ENCODE results near the gene TPBG.

Gene TPBG

DNA sequence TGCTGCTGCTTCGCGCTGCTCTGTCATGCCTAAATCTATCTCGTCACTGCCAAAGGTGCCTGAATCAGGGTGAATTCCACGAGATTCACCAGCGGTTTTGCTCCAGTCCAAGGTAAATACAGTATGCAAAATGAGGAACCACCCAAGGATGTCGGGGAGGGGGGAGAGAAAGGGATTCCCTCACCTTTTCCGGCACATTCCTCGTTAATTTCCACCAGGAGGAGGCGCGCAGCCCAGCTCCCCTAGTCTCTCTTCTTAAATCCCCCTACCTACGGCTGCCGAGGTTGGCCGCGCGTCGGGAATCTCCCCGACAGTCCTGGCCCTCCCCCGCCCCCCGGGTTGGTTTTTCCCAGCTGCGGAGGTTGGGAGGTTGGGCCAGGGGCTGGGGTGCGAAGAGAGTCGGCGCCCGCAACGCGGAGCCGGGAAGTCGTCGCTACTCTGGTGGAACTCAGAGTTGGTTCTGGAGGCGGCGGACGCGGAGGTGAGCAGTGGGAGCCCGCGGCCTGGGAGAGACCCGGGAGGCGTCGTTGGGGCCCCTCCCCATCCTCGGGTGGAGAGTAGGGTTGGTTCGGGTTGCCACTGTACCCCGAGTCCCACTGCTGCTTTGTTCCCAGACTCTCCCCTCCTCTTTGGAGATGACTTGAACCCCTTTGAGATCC is at the start of gene TPBG:
TPBG (plus strand) TSS at position 390 of the 659 bp plus-strand sequence. CDS start 1,145 bp downstream, outside the sequence.
- DNase-seq = no peak

DNA sequence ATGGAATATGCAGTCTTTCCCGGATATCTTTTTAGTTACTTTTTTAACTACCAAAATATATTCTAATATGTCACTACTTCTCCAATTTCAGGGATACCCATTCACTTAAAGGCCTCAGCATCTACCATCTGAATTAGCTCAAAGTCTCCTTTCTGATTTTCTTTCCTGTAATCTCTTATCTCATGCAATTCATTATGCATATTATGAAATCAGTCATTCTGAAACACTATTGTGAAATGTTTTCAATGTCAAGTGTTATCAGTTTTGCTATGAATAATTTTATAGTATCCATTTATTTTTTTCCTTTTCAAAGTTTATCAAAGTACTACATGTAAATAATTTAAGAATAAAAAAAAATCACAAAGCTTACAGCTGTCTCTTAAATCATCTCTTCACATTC is 41.2 kb upstream of the TPBG start:
- no peak for DNase-seq

DNA sequence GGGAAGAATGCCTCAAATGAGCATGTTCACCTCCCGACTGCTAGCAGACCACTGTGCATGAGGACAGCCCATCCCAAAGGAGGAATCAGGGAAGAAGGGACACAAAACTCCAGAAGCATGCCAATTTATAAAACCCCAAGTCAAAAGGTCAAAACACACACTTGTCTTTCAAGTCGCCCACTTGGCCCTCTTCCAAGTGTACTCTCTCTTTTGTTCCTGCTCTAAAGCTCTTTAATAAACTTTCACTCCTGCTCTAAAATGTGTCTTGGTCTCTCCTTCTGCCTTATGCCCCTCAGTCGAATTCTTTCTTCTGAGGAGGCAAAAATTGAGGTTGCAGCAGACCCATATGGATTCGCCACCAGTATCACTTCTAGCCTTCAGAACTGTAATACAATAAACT is 33.9 kb upstream of the TPBG start:
- no peak for DNase-seq

DNA sequence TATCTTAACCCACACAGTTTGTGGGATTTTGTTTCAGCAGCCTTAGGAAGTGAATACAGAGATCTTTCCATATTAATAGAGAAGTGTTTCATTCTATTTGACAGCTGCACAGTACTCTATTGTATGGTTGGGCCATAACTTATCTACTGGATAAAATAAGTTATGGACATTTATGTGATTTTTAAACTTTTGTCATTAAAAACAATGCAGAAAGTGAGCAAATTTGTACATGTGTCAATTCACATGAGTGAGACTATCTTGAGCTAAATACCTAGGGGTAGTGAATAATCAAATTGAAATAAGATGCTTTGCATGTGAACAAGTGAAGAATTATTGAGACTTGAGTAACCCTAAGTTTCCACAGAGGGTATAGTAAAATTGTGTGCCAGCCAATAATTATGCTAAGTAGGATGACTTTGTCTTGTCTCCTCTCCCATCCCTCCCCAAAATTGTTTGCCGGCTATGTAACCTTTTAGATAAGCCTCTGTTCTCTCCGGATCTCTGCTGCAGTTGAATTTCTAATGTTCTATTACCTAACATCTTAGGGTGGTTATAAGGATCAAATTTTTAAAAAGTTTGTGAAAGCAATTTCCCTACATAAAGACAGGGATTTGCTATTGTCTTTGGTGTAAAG is 33.3 kb upstream of the TPBG start:
- no peak for DNase-seq

DNA sequence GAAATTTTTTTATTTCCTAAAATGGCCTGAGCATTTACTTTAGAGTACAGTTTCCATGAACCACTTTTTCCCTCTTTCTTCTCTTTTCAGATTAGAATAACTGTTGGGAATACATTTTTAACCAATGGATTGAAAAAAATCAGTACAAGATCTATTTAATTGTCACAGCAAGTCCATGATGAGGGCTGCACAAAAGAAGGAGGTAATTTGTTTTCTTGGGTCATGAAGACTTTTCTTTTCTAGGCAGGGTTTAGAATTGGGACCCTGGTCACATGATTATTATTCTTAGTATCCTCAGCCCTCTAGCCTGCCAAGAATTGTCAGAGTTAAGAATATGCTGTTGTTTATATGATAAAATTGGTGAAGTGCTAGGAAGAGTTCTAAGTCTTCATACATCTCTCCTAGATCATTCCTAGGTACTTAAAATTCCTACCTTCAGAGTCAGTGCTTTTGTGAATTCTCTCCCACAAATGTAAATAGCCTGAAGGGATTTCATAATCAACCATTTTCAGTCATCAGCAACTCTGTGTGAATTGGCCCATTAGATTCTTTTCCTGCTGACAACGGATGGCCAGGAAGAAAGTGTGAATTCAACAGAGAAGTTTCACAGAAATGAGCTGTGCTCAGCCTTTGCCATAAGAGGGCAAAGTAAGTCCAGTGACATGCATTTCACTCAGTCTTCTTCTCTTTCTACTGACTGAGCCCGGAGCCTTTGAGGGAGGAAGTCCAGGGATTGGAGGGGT is 32.4 kb upstream of the TPBG start:
- DNase-seq = no peak

- DNase-seq = no peak
Observed at GRCh38 chr6:82333781-82334180, 29.8 kb upstream of the TPBG start.

GRCh38 chr6:82337688-82338257 is 25.8 kb upstream of the TPBG start:
- DNase-seq = no peak

- DNase-seq = no peak
Observed at GRCh38 chr6:82348130-82348529, 15.5 kb upstream of the TPBG start.

DNA sequence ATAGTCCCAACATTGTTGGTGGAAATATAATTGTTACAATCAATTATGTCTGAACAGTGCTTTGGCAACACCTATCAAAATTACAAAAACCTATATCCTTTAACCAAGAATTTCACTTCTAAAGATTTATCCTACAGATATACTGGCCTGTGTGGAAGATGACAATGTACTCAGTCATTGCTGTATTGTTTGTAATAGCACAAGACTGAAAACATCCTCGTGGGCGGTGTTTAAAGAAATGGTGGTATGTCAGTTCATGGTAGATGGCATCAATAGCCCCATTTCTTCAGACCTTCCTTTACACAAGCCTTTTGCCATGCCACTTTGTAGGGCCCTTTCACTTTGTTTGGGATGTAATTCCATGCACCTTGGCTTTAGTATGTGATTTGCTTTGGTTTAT is 9.8 kb upstream of the TPBG start:
- DNase-seq = no peak

DNA sequence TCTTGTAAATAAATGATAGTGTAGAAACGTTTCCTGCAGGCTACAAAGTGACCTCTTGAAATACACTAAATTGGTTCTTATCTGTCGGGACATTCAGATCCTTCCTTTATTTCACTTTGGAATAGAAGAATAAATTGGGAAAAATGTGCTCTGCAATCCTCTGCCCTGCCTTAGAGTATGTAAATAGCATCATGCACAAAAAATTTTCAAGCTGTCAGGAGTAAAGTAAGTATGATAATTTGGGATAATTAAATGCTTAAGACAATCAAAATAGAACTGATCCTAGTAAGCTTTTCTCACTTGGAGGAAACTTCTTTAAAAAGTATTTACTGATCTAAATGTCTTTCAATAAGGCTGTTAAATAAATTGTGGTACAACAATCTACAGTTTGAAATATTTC is 3.1 kb upstream of the TPBG start:
- DNase-seq = no peak

DNA sequence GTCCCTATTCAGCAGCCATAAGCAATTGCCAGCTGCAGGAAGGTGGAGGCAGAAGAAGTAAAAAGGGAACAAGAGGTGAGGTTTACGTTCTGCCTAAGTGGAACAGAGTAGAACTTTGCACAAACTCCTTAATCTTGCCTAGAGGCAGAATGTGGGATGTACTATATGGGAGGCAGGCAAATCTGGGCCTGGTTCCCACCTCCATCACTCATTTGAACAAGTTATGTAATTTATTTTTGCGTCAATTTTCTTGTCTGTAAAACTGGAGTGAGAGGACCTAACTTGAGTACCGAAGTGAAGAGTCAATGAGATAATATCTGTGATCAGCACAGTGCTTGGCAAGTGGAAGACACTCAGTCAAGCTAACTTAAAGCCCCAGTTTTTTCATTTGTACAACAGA is 2.0 kb upstream of the TPBG start:
- no peak for DNase-seq

- no peak for DNase-seq
Observed at GRCh38 chr6:82362144-82362543, 1.5 kb upstream of the TPBG start.

DNA sequence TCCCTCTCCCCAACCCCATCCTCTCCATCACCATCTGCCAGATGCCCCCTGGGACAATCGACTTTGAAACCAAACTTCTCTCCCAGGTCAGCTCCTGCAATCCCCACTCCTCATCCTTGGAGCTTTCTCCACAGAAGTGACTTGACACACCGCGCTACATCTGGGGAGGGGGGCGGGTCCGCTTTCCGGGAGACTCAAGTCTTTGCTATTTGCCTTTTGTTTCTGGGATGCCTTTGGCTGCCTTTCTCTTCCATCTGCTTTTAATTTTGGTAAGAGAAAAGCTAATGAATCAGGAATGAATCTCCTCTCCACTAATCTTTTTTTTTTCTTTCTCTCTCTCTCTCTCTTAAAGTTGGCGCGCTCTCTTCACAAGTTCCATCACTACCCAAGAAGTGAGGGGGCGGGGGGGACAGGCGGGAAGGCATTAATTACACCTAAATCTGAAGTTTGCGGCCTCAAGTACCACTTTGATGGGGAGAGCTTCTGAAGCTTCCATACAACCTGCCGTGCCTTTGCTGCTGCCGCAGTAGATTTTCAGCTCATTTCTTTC is 664 bp upstream of the TPBG start:
- no peak for DNase-seq

- DNase-seq = no peak
Observed at GRCh38 chr6:82364087-82365015, 734 bp downstream of the TPBG start.

DNA sequence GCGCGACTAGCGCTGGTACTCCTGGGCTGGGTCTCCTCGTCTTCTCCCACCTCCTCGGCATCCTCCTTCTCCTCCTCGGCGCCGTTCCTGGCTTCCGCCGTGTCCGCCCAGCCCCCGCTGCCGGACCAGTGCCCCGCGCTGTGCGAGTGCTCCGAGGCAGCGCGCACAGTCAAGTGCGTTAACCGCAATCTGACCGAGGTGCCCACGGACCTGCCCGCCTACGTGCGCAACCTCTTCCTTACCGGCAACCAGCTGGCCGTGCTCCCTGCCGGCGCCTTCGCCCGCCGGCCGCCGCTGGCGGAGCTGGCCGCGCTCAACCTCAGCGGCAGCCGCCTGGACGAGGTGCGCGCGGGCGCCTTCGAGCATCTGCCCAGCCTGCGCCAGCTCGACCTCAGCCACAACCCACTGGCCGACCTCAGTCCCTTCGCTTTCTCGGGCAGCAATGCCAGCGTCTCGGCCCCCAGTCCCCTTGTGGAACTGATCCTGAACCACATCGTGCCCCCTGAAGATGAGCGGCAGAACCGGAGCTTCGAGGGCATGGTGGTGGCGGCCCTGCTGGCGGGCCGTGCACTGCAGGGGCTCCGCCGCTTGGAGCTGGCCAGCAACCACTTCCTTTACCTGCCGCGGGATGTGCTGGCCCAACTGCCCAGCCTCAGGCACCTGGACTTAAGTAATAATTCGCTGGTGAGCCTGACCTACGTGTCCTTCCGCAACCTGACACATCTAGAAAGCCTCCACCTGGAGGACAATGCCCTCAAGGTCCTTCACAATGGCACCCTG is 1.6 kb downstream of the TPBG start:
- no peak for DNase-seq

DNA sequence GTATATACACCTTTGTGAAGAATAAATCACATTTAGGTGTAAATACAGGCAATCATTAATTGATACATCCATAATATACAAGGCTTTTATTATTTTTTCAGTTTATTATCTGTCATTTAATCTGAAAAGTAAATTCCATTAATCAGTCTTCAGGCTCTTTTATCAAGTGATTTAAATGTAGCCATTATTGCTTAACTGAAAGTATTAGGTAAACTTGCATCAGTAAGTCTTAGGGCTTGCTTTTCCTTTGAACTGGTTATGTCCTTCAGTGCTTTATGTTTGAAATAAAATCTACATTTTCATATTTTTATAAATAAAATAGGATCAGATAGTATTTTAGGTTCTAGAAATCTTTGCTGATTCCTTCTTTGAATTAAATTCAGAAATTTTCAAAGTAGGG is 4.1 kb downstream of the TPBG start:
- DNase-seq = no peak

DNA sequence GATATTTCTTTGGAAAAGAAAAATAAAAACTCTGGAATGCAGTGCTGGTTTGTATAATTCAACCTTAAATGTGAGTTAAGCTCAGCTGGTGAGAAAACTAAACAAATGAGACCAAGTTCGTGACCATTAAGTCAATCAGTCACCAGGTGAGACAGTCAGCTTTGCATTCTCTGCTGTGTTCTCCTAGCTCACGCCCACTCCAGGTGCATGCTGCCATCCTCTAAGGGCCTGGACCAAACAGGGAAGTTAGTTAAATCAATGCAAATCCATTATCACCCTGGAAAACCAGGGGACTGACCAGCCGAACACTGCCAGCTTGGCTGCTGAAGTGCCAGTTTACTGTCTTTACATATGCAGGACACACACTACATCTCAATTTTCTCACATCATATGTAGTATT is 7.2 kb downstream of the TPBG start:
- no peak for DNase-seq

DNA sequence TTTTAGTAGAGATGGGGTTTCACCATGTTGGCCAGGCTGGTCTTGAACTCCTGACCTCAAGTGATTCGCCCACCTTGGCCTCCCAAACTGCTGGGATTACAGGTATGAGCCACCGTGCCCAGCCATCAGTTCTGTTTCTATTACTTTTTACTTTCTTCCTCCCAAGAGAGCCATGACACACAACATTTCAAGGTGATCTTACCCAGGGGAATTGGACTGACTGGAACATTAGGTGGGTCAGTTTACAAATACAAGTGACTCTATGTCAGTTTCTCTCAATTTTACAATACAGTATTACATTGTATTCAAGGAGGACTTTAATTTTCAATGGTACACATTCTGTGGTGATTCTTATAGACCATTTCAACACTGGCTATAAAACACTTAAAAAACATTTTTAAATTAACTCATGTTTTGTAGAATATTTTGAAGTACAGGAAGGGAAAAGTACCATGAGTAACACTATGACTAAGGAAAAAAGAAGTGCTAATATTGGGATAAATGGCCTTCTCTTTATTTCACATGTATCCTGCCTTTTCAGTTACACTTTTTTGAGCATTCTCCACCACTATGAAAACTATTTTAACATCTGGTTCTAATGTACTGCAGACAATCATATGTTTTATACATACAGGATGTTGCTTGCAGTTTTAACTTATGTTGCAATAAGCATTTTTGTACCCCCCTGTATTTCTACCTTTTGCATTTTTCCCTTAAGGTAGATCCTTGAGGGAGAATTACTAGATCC is 8.4 kb downstream of the TPBG start:
- no peak for DNase-seq

GRCh38 chr6:82372656-82373055 is 9.0 kb downstream of the TPBG start:
- no peak for DNase-seq

- no peak for DNase-seq
Observed at GRCh38 chr6:82374516-82374915, 10.9 kb downstream of the TPBG start.

DNA sequence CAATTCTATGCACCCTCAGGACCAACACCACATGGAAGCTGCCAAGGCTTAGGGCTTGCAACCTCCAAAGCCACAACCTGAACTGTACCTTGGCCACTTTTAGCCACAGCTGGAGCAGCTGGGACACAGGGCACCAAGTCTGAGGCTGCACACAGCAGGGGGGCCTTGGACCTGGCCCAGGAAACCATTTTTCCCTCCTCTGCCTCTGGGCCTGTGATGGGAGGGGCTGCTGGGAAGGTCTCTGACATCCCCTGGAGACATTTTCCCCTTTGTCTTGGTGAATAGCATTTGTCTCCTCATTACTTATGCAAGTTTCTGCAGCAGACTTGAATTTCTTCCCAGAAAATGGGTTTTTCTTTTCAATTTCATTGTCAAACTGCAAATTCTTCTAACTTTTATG is 13.0 kb downstream of the TPBG start:
- DNase-seq = no peak

All from CD4-positive, alpha-beta T cell treated with Interleukin-17A for 4 hours (primary cell).